HG02588 (cell line): ENCODE results near the gene PARP16.

ENCODE experiments used
- ATAC-seq: cut with Tn5 transposase; IDR thresholded peaks from one replicate; pipeline ENCODE4 v1.9.1; 2021; ENCODE audit warnings: mild to moderate bottlenecking, moderate library complexity; ENCODE audit not compliant: unreplicated experiment

Gene PARP16

GRCh38 chr15:65208647-65209046 lies 78.0 kb downstream of the PARP16 start:
- ATAC-seq, result no peak
